22Rv1 (cell line): Measurements from ENCODE around the gene SPIN2A.
"Not testable (repeated sequence)": the region's sequence is repeated elsewhere in the genome, so short reads cannot be mapped to it uniquely, and the experiment has no call there.

Experiments used
- H3K27ac ChIP-seq: fragments of 450-650 bp; 2 replicates; pipeline ENCODE4 v1.5.1; 2017
- ZFX ChIP-seq: fragments of 450-650 bp; IDR thresholded peaks from 2 replicates; pipeline ENCODE4 v1.6.1; 2017; ENCODE audit warnings: antibody characterized with exemption, borderline replicate concordance
- TF ChIP-seq, protein P1 (sequence below): fragments of 450-650 bp; IDR thresholded peaks from 2 replicates; pipeline ENCODE4 v1.5.1; 2017; ENCODE audit warnings: mild to moderate bottlenecking

Gene SPIN2A

DNA sequence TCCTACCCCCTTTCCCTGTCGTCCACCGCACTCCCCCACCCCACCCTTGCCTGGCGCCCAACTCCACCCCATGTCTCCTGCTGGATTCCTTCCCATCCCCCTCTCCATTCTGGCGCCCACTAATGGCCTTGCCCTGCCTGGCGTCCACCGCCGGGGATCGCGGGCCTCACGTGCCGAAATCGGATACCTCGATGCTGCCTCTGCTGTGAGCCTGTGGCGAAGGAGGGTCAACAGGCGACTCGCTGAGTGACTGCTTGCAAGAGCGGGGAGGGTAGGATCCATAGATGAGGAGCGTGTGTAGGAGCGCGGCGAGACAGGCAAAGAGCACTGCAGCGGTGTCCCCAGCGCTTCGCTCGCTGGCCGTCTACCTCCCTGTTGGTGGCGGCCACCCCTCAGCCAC, at the start of gene SPIN2A:
SPIN2A (minus strand) TSS at position 325 of the 400 bp plus-strand sequence. CDS start 800 bp downstream, outside the sequence.
- not testable (repeated sequence) for H3K27ac ChIP-seq

DNA sequence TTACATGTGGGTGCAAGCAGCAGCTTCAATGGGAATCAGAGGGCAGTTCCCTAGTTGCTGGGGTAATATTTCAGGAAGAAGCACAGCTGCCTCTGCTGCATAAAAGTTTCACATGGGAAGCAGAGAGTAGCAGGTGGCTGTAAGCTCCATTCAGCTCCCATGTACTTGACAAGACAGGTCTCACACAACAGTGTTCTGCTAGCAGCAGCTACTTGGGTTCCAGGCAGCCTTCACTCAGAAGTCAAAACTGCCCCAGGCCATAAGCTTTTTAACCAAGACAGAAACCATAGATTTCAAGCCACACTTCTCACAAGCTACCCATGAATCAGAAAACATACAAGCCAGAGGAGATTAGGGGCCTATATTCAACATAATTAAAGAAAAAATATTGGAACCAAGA, 41.4 kb upstream of the SPIN2A start:
- TF ChIP-seq, protein P1, sequence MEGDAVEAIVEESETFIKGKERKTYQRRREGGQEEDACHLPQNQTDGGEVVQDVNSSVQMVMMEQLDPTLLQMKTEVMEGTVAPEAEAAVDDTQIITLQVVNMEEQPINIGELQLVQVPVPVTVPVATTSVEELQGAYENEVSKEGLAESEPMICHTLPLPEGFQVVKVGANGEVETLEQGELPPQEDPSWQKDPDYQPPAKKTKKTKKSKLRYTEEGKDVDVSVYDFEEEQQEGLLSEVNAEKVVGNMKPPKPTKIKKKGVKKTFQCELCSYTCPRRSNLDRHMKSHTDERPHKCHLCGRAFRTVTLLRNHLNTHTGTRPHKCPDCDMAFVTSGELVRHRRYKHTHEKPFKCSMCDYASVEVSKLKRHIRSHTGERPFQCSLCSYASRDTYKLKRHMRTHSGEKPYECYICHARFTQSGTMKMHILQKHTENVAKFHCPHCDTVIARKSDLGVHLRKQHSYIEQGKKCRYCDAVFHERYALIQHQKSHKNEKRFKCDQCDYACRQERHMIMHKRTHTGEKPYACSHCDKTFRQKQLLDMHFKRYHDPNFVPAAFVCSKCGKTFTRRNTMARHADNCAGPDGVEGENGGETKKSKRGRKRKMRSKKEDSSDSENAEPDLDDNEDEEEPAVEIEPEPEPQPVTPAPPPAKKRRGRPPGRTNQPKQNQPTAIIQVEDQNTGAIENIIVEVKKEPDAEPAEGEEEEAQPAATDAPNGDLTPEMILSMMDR, result no peak
- TF ChIP-seq ZFX, result no peak
- no peak overlapping the region for H3K27ac ChIP-seq

DNA sequence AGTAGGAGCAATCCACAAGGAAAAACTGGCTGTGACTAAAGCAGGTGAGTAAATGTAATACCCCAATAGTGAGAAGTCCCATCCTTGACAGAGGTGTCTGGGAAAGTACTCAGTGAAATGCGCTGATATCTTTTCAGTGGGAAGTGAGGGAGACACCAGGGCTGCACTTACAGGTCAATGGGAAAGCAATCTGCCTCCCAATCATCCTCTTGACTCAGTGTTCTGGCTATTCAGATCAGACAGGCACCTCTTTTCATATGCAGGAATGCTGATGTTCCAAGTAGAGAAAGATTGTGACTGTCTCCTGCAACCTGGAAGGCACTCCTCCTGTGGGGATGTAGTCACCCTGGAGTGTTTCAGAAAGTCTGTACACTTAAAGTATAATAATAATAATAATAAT, 39.9 kb upstream of the SPIN2A start:
- H3K27ac ChIP-seq, result no peak overlapping the region
- no peak for TF ChIP-seq ZFX
- TF ChIP-seq, protein P1, result no peak

DNA sequence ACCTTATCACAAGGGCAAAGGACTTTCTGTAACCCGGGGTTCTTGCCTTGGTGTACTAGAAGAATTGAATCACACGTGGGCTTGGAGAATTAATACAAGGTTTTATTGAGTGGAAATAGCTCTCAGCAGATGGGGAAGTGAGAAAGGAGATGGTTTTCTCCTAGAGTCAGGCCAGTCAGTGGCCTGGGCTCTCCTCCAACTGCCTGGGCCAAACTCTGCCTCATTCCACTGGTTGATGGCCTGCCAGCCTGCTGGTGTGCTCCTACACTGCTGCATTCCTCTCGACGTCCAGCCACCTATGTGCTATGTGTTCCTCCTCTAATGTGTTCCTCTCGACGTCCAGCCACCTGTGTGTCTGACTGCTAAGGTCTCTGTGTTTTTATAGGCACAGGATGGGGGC, 35.3 kb upstream of the SPIN2A start:
- no peak overlapping the region for H3K27ac ChIP-seq
- TF ChIP-seq ZFX, result no peak
- TF ChIP-seq, protein P1, result no peak

DNA sequence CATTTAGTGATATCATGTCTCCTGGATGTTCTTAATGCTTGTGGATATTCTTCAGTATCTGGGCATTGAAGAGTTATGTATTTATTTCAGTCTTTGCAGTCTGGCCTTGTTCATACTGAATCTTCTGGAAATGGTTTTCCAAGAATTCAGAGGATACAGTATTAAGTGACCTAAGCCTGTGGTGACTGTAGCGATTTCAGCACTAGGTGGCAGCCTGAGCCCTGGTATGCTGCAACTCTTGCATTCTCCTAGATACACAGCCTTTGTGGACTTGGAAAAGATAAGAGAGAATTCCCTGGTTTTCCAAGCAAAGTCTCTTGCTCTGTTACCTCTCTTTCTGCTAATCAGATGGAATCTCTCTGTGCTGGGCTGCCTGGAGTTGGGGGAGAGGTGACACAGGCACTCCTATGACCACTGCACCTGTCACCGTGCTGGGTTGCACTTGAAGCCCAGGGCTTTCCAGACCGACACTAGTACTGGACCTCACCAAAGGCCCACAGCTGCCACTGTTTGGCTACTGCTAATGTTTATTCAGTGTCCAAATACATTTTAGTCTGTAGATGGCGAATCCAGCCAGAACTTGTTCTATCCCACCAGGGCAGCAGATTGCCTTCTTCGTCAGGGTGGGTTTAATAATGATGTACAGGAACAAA, 19.3 kb upstream of the SPIN2A start:
- TF ChIP-seq, protein P1, result peak; percentile 49
- TF ChIP-seq ZFX, result no peak
- no peak overlapping the region for H3K27ac ChIP-seq

DNA sequence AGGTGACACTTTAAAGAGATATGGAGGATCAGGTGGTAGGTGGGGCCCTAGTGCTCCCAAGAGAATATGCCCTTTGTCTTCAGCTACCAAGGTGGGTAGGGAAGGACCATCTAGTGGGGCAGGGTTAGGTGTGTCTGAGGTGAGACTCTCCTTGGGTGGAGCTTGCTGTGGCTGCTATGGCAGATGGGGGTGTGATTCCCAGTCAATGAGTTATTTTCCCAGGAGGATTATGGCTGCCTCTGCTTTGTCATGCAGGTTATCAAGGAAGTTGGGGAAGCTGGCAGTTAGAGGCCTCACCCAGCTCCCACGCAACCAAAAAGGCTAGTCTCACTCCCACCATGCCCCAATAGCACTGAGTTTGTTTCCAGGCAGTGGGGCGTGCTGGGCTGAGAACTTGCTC, 18.0 kb upstream of the SPIN2A start:
- TF ChIP-seq, protein P1, result no peak
- no peak for TF ChIP-seq ZFX
- H3K27ac ChIP-seq, result no peak overlapping the region

DNA sequence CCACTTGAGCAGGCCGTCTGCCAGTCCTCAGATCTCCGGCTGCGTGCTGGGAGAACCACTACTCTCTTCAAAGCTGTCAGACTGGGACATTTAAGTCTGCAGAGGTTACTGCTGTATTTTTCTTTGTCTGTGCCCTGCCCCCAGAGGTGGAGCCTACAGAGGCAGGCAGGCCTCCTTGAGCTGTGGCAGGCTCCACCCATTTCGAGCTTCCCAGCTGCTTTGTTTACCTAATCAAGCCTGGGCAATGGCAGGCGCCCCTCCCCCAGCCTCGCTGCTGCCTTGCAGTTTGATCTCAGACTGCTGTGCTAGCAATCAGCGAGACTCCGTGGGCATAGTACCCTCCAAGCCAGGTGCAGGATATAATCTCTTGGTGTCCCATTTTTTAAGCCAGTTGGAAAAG, 15.0 kb upstream of the SPIN2A start:
- H3K27ac ChIP-seq, result not testable (repeated sequence)

DNA sequence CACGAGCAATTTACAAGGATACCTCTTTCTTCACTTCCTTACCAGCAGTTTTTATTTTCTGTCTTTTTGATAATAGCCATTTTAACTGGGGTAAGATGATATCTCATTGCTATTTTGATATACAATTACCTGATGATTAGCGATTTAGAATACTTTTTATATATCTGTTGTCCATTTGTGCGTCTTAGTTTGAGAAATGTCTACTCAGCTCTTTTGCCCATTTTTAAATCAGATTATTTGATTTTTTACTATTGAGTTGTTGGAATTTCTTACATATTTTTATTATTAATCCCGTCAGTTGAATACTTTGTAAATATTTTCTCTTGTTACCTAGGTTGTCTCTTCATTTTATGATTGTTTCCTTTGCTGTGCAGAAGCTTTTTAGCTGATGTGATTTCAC, 1.5 kb upstream of the SPIN2A start:
- H3K27ac ChIP-seq, result no peak overlapping the region
- TF ChIP-seq, protein P1, result no peak
- TF ChIP-seq ZFX, result no peak
